Common myeloid progenitor, CD34-positive (primary cell): Measurements from ENCODE around the gene TRIM31.

Source experiments
- CTCF ChIA-PET: fragments of 350-600 bp; sonication (Branson Sonifier 250); formaldehyde crosslinking; loops from one replicate; lab custom pipeline; 2021; ENCODE audit warnings: antibody characterized with exemption; lab: Charles Lee
- POLR2A ChIA-PET: fragments of 350-600 bp; sonication (Branson Sonifier 250); formaldehyde crosslinking; loops from one replicate; lab custom pipeline; 2021; ENCODE audit warnings: antibody characterized with exemption; lab: Charles Lee
- DNase-seq, 3 donors: peaks; one replicate each; pipeline versions ENCODE4 v3.0.0 to v3.0.0-alpha.2; 2013
- H3K27ac ChIP-seq, 2 experiments: 1 replicate in 1 of 2; 2 replicates in 1 of 2; pipeline ENCODE4 v1.7.0; 2013; ENCODE audit warnings: inconsistent platforms in 2 of 2, low read length in 2 of 2, mild to moderate bottlenecking in 2 of 2, low read depth in 1 of 2, moderate library complexity in 1 of 2; ENCODE audit not compliant: severe bottlenecking in 2 of 2, insufficient read depth in 1 of 2, poor library complexity in 1 of 2
- H3K27me3 ChIP-seq, 5 experiments: replicated peaks in 2 of 5; 1 replicate in 3 of 5; 2 replicates in 2 of 5; pipeline versions ENCODE4 v1.6.1 to v1.7.0; 2013; ENCODE audit warnings: low read length in 4 of 5, mild to moderate bottlenecking in 2 of 5, moderate library complexity in 2 of 5, inconsistent platforms in 1 of 5; ENCODE audit not compliant: insufficient read depth in 5 of 5, control insufficient read depth in 4 of 5
- H3K36me3 ChIP-seq, 4 experiments: 1 replicate in 2 of 4; 2 replicates in 2 of 4; pipeline versions ENCODE4 v1.6.1 to v1.7.0; 2013; ENCODE audit warnings: low read length in 3 of 4, control low read depth in 1 of 4, mild to moderate bottlenecking in 1 of 4; ENCODE audit not compliant: control insufficient read depth in 4 of 4, insufficient read depth in 4 of 4
- H3K4me1 ChIP-seq, 4 experiments: 1 replicate in 3 of 4; 2 replicates in 1 of 4; pipeline versions ENCODE4 v1.6.1 to v1.7.1; 2013; ENCODE audit warnings: low read length in 3 of 4, mild to moderate bottlenecking in 3 of 4, control low read depth in 1 of 4, inconsistent platforms in 1 of 4, moderate library complexity in 1 of 4; ENCODE audit not compliant: control insufficient read depth in 4 of 4, insufficient read depth in 4 of 4; ENCODE audit errors: control extremely low read depth in 1 of 4
- H3K4me3 ChIP-seq, 7 experiments: 1 replicate in 4 of 7; 2 replicates in 3 of 7; pipeline versions ENCODE4 v1.5.1 to v1.7.0; 2013; ENCODE audit warnings: mild to moderate bottlenecking in 7 of 7, low read length in 6 of 7, moderate library complexity in 6 of 7, inconsistent platforms in 2 of 7, low read depth in 2 of 7, control low read depth in 1 of 7; ENCODE audit not compliant: insufficient read depth in 4 of 7, control insufficient read depth in 1 of 7; ENCODE audit errors: extremely low read depth in 1 of 7
- H3K9me3 ChIP-seq, 5 experiments: 1 replicate in 4 of 5; 2 replicates in 1 of 5; pipeline versions ENCODE4 v1.6.1 to v1.7.1; 2013; ENCODE audit warnings: low read length in 4 of 5, mild to moderate bottlenecking in 2 of 5, inconsistent platforms in 1 of 5, low read depth in 1 of 5, moderate library complexity in 1 of 5; ENCODE audit not compliant: control insufficient read depth in 4 of 5, insufficient read depth in 2 of 5; ENCODE audit errors: control extremely low read depth in 1 of 5
- WGBS: methylation state at CpG from one replicate; pipeline ENCODE4 v1.1.5; 2013; ENCODE audit not compliant: insufficient coverage; 5-methylcytosine and 5-hydroxymethylcytosine counted together

TRIM31 gene

DNA sequence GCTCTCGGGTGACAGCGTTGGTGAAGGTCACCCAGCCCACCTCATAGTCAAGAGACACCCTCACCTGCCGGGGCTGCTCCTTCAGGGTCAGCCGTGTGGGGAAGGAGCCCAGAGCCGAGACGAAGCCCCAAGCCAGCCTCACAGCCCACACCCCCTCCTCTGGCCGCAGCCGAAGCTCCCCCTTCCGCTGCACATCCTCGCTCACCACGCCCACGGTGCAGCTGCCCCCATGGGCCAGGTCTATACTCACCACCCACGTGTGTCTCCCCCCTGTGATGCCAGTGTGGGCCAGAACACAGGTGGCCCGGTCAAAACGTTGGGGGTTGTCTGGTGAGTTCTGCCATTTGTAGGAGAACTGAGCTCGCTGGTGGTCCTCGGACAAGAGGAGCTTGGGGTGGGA is 41.2 kb upstream of the TRIM31 start:
- Histone ChIP-seq H3K27me3 (no peaks in the 10 kb centered on the region), H3K36me3 (no peaks in the 10 kb centered on the region), H3K4me1 (peaks cover 0 to 57% (median 37%) of the 10 kb centered on the region in 4 experiments), H3K27ac (no peak overlapping the region), H3K9me3 (no peaks in the 10 kb centered on the region), H3K4me3 (no peak overlapping the region)
- ChIA-PET POLR2A (no interaction called here), CTCF (interaction anchor here (1.4 to 2.9 kb wide), 4 partner anchors 14 to 51 kb away, joined by 3 to 14 read pairs (median 7); no protein-coding TSS in a partner anchor)
- WGBS, result 94% methylated on average over 14 of the region's 17 CpGs
- no peak for DNase-seq

DNA sequence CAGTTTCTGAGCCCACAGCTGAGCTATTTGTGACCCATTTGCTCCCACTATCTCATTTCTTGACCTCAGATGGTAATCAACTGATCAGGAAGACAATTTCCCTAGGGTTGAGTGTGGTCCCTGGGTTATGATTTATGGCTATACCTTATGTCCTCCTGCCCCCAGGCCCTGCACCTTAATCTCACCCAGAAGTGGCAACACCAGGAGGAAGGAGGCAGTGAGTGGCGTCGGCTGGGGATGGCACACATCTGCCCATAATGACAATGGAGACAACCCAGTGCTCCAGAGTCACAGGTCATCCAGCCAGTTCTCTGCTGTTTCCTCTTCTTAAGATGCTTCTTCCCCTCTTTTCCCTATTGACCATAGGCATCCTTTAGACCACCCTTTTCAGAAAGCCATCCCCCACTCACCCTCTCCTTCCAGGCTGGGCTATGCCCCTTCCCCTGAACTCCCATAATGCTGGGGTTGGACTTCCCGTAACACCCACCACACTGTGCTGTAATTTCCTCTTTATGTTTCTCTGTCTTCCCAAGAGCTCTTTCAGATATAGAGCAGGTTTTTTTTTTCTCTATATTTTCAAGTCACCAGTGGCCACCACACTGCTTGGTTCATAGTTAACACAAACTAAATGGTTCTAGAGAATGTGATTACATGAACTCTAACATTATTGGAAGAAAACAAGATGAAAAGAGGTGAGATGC is 40.2 kb upstream of the TRIM31 start:
- WGBS, result no CpG with 5 or more reads among the region's 3 CpGs
- no peak for DNase-seq

DNA sequence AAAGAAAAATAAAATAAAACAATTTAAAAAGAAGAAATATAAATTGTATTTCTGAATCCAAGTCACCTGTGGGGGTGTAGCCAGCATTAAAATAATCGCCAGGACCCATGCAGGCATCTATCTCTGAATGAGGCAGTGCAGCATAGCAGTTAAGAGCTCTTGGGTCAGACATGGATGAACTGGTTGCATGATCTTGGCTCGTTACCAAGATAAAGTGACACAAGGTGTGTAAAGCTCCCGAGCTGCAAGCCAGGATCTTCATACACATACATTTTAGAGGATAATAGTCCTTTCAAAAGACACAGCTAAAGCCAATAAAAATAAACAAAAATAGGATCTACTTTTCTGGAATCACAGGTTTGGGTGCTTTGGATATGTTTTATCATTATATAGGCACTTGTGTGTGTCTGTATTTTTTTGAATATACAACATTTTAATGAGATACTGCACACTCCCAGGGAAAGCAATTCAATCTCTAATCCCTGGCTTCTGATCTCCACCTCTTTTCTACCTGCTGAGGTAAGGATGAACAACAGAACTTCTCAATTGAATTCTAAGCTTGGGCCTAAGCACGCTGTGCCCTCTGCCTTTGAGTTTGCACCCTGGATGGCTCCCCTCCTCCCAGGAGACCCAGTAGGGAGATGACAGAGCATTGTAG is 39.3 kb upstream of the TRIM31 start:
- WGBS, result no CpG with 5 or more reads among the region's 4 CpGs
- DNase-seq, result no peak
- no peak overlapping the region for H3K27ac ChIP-seq
- CTCF ChIA-PET, result interaction anchor here (0.7 to 2.6 kb wide), 8 partner anchors 9 to 48 kb away, joined by 3 to 12 read pairs (median 3); partner anchors contain the start of gene TRIM10
- no peaks in the 10 kb centered on the region for H3K36me3 ChIP-seq
- peak overlapping the region in 1 of 7 experiments; percentile 36 for H3K4me3 ChIP-seq
- POLR2A ChIA-PET, result interaction anchor here (0.7 kb wide), 1 partner anchor 79 kb away, joined by 3 read pairs; no protein-coding TSS in a partner anchor
- H3K27me3 ChIP-seq, result no peaks in the 10 kb centered on the region
- peaks cover 0 to 50% (median 36%) of the 10 kb centered on the region in 4 experiments for H3K4me1 ChIP-seq
- H3K9me3 ChIP-seq, result no peaks in the 10 kb centered on the region

More for the DNA sequence above, 40.2 kb upstream of the TRIM31 start:
- ChIA-PET CTCF (interaction anchor here (1.4 to 2.9 kb wide), 5 partner anchors 15 to 50 kb away, joined by 3 to 14 read pairs (median 9); no protein-coding TSS in a partner anchor), POLR2A (interaction anchor here (0.7 kb wide), 1 partner anchor 79 kb away, joined by 3 read pairs; no protein-coding TSS in a partner anchor)
- no peaks in the 10 kb centered on the region for H3K36me3 ChIP-seq
- no peak overlapping the region for H3K27ac ChIP-seq
- H3K27me3 ChIP-seq, result no peaks in the 10 kb centered on the region
- no peaks in the 10 kb centered on the region for H3K9me3 ChIP-seq
- H3K4me3 ChIP-seq, result peak overlapping the region in 1 of 7 experiments; percentile 28
- H3K4me1 ChIP-seq, result peaks cover 0 to 52% (median 37%) of the 10 kb centered on the region in 4 experiments

DNA sequence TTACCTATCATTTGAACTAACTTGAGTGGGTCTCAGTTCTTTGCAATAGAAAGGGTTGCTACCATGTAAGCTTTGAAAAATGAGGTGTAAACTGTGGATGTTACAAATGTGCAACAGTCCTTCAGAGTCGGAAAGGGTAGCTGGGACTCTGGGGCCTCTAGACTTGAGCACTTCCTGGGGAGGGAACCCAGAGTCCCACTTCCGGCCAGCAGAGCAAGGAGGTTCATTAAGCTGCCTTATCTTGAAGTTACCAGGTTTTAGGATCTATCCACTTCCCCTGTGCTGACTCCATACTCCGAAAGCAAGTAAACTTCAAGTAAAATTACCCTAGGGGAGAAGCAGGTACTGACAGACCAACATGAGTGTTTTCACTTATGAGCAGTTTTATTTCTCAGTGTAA is 38.7 kb upstream of the TRIM31 start:
- H3K4me1 ChIP-seq, result peaks cover 0 to 55% (median 37%) of the 10 kb centered on the region in 4 experiments
- H3K27ac ChIP-seq, result no peak overlapping the region
- no peaks in the 10 kb centered on the region for H3K27me3 ChIP-seq
- ChIA-PET POLR2A (interaction anchor here (0.6 kb wide), 1 partner anchor 18 kb away, joined by 3 read pairs; no protein-coding TSS in a partner anchor), CTCF (interaction anchor here (0.7 to 2.6 kb wide), 7 partner anchors 10 to 47 kb away, joined by 3 to 12 read pairs (median 3); partner anchors contain the start of gene TRIM10)
- peak overlapping the region in 2 of 7 experiments; percentile 0 to 36 for H3K4me3 ChIP-seq
- H3K36me3 ChIP-seq, result no peaks in the 10 kb centered on the region
- WGBS, result 6% methylated on average over 2 of the region's 3 CpGs
- no peaks in the 10 kb centered on the region for H3K9me3 ChIP-seq
- DNase-seq, result peak; percentile 52 to 86 (median 79)

- Histone ChIP-seq H3K9me3 (no peaks in the 10 kb centered on the region), H3K27ac (no peak overlapping the region), H3K36me3 (no peaks in the 10 kb centered on the region), H3K27me3 (peaks cover 0 to 1% (median 0%) of the 10 kb centered on the region in 5 experiments), H3K4me1 (peaks cover 0 to 50% (median 34%) of the 10 kb centered on the region in 4 experiments), H3K4me3 (peak overlapping the region in 2 of 7 experiments; percentile 11 to 36)
- ChIA-PET POLR2A (interaction anchor here (0.6 kb wide), 1 partner anchor 19 kb away, joined by 3 read pairs; no protein-coding TSS in a partner anchor), CTCF (interaction anchor here (0.9 to 2.6 kb wide), 6 partner anchors 11 to 47 kb away, joined by 3 to 12 read pairs (median 3); partner anchors contain the start of gene TRIM10)
- 93% methylated on average over 7 of the region's 10 CpGs for WGBS
- DNase-seq, result no peak
These were observed 37.9 kb upstream of the TRIM31 start for GRCh38 chr6:30150671-30151395.

DNA sequence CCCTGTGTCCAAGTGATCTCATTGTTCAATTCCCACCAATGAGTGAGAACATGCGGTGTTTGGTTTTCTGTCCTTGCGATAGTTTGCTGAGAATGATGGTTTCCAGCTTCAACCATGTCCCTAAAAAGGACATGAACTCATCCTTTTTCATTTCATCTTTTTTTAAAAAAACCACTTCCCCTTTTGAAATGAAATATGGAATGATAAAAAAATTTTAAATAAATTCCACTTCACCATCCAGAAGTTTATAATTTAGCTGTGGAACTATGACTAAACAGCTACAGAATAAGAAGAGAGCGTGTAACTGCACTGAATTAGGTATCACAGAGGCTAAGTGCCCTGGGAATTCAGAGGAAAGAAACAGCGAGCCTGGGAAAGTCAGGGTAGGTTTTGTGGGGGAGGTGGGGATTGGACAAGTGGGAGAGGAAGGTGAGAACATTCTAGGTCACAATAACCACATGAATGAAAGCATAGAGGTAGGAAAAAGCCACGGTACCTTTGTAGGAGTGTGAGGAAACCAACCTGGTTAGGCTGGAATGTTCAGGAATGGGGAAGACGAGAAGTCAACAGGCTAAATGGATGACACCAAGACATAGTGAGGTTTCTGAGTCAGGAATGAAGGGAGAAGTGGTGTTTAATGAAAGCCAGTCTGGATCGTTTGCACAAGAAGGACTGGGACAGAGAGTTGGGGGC is 37.1 kb upstream of the TRIM31 start:
- POLR2A ChIA-PET, result no interaction called here
- CTCF ChIA-PET, result interaction anchor here (1.2 to 2.6 kb wide), 2 partner anchors 19 to 46 kb away, joined by 3 to 12 read pairs; no protein-coding TSS in a partner anchor
- H3K9me3 ChIP-seq, result no peaks in the 10 kb centered on the region
- H3K36me3 ChIP-seq, result no peaks in the 10 kb centered on the region
- H3K4me1 ChIP-seq, result peaks cover 0 to 50% (median 34%) of the 10 kb centered on the region in 4 experiments
- no peak overlapping the region for H3K27ac ChIP-seq
- H3K4me3 ChIP-seq, result no peak overlapping the region
- WGBS, result 91% methylated on average over 5 of the region's 7 CpGs
- DNase-seq, result no peak
- peaks cover 0 to 2% (median 0%) of the 10 kb centered on the region in 5 experiments for H3K27me3 ChIP-seq
